ENCODE data around the gene TMEM132A.

- TF ChIP-seq, protein P1, sequence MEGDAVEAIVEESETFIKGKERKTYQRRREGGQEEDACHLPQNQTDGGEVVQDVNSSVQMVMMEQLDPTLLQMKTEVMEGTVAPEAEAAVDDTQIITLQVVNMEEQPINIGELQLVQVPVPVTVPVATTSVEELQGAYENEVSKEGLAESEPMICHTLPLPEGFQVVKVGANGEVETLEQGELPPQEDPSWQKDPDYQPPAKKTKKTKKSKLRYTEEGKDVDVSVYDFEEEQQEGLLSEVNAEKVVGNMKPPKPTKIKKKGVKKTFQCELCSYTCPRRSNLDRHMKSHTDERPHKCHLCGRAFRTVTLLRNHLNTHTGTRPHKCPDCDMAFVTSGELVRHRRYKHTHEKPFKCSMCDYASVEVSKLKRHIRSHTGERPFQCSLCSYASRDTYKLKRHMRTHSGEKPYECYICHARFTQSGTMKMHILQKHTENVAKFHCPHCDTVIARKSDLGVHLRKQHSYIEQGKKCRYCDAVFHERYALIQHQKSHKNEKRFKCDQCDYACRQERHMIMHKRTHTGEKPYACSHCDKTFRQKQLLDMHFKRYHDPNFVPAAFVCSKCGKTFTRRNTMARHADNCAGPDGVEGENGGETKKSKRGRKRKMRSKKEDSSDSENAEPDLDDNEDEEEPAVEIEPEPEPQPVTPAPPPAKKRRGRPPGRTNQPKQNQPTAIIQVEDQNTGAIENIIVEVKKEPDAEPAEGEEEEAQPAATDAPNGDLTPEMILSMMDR (IDR thresholded peaks at IDR 0.05) = no peak
- no peak for TF ChIP-seq EP300 (IDR thresholded peaks at IDR 0.05)
Measured at GRCh38 chr11:60942970-60943565, 18.8 kb downstream of the TMEM132A start.

Data from gastroesophageal sphincter (tissue), 3 donors.